ENCODE data around the gene NAA25. TPM values are rescaled to one million over a fixed set of nuclear protein-coding genes. Genes with fewer than 3 reads are reported as not detected.
"Not testable (repeated sequence)": the region's sequence is repeated elsewhere in the genome, so short reads cannot be mapped to it uniquely, and the experiment has no call there.

Gene NAA25
- total RNA-seq, 1 experiment from 2014 or later: 22.4 TPM

DNA sequence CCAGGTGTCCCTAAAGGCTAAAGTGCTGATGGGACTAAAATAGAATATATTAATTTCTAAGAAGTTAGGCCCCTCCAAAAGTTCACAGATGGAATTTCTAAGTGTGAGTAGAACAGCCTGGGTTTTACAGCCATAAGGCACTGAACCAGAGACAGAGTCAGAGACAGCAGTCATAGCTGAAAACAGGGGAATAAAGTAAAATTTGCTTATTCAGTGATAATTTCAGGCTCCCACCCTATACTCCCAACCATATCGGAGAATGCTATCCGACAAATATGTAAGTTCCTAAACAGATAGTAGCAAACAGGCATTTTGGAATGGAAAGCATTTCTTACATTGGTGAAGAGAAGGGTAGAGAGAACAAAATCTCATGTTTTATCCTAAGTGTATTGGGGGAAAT lies 45.3 kb downstream of the NAA25 start:
- DNase-seq (ENCODE audit: low read depth): no peak

GRCh38 chr12:112061137-112061536 lies 47.4 kb downstream of the NAA25 start:
- no peak for DNase-seq (ENCODE audit: low read depth)

- DNase-seq (ENCODE audit: low read depth): no peak
These were observed 59.2 kb downstream of the NAA25 start for GRCh38 chr12:112049351-112049750.

GRCh38 chr12:112046003-112046402 lies 62.6 kb downstream of the NAA25 start:
- no peak for DNase-seq (ENCODE audit: low read depth)

- DNase-seq (ENCODE audit: low read depth): not testable (repeated sequence)
These were observed 72.0 kb downstream of the NAA25 start for GRCh38 chr12:112036614-112037013.

- no peak for DNase-seq (ENCODE audit: low read depth)
These were observed 73.3 kb downstream of the NAA25 start for GRCh38 chr12:112035219-112035785.

DNA sequence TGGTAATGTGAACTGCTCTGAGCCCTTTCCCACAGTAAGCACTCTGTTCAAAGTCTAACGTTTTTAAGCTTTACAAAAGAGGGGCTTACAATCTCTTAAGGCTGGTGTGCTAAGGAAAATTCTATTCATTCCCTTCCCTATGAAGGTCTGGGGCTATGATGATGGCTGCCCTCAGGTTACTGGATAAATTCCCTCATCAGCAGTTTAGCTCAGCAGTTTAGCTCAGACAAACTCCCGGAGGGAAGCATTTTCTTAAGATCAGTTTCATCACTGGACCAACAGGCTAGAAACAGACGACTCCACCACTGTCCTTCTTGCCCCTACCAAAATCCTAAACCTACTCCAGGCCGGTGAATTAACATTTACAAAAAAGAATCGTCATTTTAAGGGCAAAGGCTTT lies 76.3 kb downstream of the NAA25 start:
- no peak for DNase-seq (ENCODE audit: low read depth)

- DNase-seq (ENCODE audit: low read depth): no peak
These were observed 77.1 kb downstream of the NAA25 start for GRCh38 chr12:112031472-112031871.

DNA sequence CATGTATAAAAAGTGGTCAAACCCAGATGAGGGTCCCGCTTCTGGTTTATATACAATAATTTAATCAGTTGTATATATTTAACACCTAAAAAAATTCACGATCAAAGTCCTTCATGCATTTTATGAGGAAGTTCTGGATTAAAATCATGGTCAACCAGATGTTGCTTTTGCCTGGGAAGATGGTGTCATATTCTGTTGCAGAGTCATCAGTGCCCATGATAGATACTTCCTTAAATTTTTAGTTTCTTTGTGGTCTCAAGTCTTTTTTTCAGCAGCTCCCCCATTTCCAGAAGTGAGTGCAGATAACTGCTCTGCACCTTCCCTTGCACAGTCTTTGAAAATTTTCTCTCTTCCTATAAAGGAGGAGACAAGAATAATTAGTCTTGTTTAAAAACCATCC lies 79.3 kb downstream of the NAA25 start:
- no peak for DNase-seq (ENCODE audit: low read depth)

DNA sequence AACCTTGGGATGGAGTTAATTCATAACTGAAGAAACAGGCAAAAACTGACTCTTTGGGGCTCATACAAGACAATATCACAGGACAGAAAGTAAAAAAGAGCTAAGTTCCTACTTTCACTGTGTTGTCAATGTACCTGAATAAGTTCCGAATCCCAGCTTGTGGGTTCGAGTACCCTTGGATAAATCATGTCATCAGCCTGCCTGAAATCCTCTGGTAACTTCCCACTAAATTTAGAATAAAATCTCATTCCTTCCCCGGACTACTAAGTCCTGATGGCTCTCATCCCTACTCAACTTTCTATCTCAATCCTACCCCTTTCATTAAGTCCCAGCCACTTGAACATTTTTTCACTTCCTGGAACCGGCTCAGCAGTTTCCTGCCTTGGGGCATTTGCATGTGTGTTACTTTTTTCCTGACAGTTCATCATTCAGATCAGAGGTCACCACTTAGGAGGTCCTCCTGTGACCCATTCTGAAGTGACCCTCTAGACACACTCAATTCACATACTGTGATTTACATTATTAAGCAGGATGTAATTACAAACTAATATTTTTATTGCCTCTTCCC lies 82.7 kb downstream of the NAA25 start:
- DNase-seq (ENCODE audit: low read depth): no peak

DNA sequence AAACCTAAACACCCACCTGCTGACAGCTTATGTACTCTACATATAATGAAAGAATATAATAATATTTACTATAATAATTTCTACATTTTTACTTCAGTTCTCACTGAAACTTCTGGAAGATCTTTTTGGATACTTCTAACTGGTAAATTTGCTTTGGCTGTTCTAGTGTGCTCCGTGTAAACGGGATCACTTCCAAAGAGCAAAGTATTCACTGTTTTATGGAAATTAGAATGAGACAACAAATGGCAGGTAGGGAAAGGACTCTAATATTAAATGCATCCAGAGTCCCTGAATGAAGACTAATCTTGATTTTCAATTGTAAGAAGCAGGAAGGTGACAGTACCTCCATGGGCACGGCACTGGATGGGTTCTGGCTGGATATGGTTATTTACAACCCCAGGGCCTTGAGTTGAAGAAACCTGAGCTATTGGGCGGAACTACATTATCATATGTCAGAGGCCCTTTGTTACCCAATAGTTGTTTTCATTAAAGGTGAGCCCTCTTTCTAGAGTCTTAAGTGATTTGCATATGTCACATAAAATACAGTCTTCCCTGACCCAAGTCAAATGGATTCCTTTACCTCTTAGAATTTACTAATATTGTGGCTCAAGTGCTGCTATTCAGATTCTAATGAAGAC lies 84.7 kb downstream of the NAA25 start:
- no peak for DNase-seq (ENCODE audit: low read depth)

- no peak for DNase-seq (ENCODE audit: low read depth)
These were observed 86.2 kb downstream of the NAA25 start for GRCh38 chr12:112022241-112023016.

GRCh38 chr12:112020947-112021457 lies 87.6 kb downstream of the NAA25 start:
- no peak for DNase-seq (ENCODE audit: low read depth)

DNA sequence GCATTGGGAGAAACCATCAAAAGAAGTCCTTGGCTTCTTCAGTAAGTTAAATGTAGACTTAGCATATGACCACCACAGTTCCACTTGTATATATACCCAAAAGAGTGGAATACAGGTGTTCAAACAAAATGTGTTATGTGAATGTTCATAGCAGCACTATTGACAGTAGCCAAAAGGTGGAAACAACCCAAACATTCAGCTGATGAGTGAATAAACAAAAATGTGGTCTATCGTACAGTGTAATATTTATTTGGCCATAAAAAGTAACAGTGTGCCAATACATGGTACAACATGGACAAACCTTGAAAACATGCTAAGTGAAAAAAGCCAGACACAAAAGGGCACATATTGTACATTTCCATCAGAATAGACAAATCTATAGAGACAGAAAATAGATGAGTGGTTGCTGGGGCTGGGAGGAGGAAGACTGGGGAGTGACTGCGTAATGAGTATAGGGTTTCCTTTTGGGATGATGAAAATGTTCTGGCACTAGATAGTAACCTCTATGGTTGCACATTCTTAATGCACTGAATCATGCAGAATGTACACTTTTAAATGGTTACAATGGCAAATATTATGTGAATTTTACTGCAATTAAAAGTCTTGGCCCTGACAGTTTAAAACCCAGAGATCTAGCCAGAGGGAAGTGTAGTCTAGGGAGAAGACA lies 89.9 kb downstream of the NAA25 start:
- DNase-seq (ENCODE audit: low read depth): peak; percentile 71

- no peak for DNase-seq (ENCODE audit: low read depth)
These were observed 91.5 kb downstream of the NAA25 start for GRCh38 chr12:112017041-112017440.

- no peak for DNase-seq (ENCODE audit: low read depth)
These were observed 92.6 kb downstream of the NAA25 start for GRCh38 chr12:112015938-112016337.

DNA sequence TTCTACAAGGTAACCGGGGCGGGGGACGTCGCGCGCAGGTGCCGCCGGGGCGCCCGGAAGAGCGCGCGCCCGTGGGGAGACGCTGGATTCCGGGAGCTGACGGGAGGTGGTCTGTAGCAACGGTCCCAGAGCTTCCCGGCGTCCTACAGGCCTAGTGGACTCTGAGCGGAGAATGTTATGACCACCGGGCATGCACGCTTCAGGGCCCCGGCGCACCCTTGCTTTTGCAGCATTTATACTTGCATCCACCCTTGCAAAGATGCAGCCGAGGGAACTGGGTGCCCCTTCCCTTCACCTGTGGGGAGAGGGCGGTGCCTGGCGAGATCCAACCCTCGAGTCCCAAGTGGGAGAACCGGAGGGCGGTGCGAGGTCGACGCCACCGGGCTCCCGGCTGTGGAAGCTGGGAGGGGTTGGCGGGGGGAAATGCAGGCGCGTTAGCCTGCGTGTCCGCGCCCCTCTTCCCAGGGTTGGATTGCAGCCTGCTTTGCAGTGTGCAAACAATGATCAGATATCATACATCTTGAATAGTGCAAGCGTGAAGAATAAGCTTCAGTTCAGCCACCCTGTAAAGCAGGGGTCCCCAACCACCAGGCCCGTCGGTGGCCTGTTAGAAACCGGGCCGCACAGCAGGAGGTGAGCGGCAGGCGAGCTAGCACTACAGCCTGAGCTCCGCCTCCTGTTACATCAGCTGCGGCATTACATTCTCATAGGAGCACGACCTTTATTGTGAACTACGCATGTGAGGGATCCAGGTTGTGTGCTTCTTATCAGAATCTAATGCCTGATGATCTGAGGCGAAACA lies 94.8 kb downstream of the NAA25 start:
- DNase-seq (ENCODE audit: low read depth): peak; percentile 65

DNA sequence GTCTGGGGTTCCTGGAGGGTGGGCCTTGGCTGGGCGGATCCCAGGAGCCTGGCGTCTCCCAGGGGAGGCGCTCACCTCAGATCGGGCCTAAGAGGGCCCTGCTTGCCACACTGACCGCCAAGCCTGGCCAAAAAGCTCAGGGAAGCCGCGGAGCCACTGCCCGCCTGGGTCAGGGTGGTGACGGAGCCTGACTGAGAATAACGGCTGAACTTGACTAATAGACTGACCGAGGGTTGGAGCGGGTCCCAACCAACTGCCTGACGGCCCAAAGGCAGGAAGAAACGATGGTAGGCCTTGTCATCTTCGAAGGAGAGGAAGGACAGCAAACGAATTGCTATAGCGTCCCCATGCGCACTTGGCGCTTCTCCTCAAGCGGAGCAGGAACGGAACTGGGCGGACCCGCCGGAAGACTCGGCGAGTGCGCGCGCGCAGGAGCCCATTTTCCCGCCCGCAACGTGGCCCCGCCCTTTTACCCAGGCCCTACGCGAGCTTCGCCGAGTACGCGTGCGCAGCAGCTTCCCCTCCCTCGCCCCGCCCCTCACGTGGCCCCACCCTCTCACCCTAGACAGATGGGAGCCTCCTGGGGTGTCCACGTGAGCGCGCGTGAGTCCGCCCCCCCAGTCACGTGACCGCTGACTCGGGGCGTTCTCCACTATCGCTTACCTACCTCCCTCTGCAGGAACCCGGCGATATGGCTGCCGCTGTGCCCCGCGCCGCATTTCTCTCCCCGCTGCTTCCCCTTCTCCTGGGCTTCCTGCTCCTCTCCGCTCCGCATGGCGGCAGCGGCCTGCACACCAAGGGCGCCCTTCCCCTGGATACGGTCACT lies 95.6 kb downstream of the NAA25 start, which contains the start of the genes ERP29 and TMEM116:
Gene ERP29, plus strand, starts transcription at position 652 of the 826 bp plus-strand sequence. Its CDS starts 40 bp downstream, at position 692.
Gene TMEM116, minus strand, starts transcription at position 391 of the 826 bp plus-strand sequence. CDS start 7,895 bp downstream, outside the sequence.
- DNase-seq (ENCODE audit: low read depth): peak; percentile 98

GRCh38 chr12:112011685-112012084 lies 96.9 kb downstream of the NAA25 start:
- no peak for DNase-seq (ENCODE audit: low read depth)
